ENCODE results near the gene TIGIT. TPM values are rescaled to one million over a fixed set of nuclear protein-coding genes. Genes with fewer than 3 reads are reported as not detected.

The TIGIT gene
- total RNA-seq, 1 donor from 2014 or later: not detected

DNA sequence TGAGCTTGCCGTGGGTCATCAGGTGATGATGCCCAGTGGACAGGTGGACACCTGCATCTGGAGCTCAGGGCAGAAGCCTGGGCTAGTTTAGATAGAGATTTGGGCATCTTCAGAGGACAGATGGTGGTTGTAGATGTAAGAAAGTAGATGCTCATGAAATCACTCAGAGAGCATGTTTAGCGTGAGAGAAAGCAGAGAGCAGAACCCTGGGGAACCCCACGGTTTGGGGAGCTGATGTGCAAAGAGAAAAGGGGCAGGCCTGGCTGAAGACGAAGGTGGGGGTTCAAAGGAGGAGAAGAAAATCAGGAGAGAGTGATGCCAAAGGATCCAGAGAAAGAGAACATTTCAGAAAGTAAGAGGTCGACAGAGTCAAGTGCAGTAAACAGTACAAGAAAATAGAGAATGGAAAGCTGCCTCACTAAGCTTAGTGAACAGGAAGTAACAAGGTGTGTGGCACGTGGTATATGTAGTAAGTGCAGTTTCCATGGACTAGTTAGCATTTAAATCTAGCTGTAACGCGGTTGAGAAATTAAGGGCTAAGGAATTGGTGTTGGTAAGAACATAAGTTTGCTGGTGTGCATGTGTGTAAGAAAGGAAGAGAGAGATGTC, 13.5 kb downstream of the TIGIT start:
- H3K4me3 ChIP-seq (ENCODE audit: low read depth, low read length): no peak overlapping the region
- TF ChIP-seq, protein P1, sequence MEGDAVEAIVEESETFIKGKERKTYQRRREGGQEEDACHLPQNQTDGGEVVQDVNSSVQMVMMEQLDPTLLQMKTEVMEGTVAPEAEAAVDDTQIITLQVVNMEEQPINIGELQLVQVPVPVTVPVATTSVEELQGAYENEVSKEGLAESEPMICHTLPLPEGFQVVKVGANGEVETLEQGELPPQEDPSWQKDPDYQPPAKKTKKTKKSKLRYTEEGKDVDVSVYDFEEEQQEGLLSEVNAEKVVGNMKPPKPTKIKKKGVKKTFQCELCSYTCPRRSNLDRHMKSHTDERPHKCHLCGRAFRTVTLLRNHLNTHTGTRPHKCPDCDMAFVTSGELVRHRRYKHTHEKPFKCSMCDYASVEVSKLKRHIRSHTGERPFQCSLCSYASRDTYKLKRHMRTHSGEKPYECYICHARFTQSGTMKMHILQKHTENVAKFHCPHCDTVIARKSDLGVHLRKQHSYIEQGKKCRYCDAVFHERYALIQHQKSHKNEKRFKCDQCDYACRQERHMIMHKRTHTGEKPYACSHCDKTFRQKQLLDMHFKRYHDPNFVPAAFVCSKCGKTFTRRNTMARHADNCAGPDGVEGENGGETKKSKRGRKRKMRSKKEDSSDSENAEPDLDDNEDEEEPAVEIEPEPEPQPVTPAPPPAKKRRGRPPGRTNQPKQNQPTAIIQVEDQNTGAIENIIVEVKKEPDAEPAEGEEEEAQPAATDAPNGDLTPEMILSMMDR (IDR thresholded peaks at IDR 0.05; ENCODE audit: insufficient read depth, low read length, severe bottlenecking): no peak
- H3K27me3 ChIP-seq (ENCODE audit: control insufficient read depth, insufficient read depth, low read length): no peaks in the 10 kb centered on the region
- no peak for FAIRE-seq
- no peaks in the 10 kb centered on the region for H3K36me3 ChIP-seq (ENCODE audit: control insufficient read depth, insufficient read depth, low read length)
- DNase-seq (ENCODE audit: low read depth): no peak

DNA sequence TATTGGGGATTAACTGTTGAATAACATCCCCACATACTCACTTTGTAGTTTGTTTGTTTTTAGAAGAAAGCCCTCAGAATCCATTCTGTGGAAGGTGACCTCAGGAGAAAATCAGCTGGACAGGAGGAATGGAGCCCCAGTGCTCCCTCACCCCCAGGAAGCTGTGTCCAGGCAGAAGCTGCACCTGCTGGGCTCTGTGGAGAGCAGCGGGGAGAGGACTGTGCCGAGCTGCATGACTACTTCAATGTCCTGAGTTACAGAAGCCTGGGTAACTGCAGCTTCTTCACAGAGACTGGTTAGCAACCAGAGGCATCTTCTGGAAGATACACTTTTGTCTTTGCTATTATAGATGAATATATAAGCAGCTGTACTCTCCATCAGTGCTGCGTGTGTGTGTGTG, 14.0 kb downstream of the TIGIT start:
- Histone ChIP-seq H3K4me3 (ENCODE audit: low read depth, low read length) (no peak overlapping the region), H3K27me3 (ENCODE audit: control insufficient read depth, insufficient read depth, low read length) (no peaks in the 10 kb centered on the region), H3K36me3 (ENCODE audit: control insufficient read depth, insufficient read depth, low read length) (no peaks in the 10 kb centered on the region)
- FAIRE-seq (no peak), DNase-seq (ENCODE audit: low read depth) (no peak)
- TF ChIP-seq, protein P1 (IDR thresholded peaks at IDR 0.05; ENCODE audit: insufficient read depth, low read length, severe bottlenecking): no peak

DNA sequence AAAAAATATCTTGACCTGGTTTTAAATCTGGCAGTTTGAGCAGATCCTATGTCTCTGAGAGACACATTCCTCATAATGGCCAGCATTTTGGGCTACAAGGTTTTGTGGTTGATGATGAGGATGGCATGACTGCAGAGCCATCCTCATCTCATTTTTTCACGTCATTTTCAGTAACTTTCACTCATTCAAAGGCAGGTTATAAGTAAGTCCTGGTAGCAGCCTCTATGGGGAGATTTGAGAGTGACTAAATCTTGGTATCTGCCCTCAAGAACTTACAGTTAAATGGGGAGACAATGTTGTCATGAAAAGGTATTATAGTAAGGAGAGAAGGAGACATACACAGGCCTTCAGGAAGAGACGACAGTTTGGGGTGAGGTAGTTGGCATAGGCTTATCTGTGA, 14.5 kb downstream of the TIGIT start:
- DNase-seq (ENCODE audit: low read depth) (no peak), FAIRE-seq (no peak)
- no peak overlapping the region for H3K4me3 ChIP-seq (ENCODE audit: low read depth, low read length)
- TF ChIP-seq, protein P1 (IDR thresholded peaks at IDR 0.05; ENCODE audit: insufficient read depth, low read length, severe bottlenecking): no peak
- no peaks in the 10 kb centered on the region for H3K36me3 ChIP-seq (ENCODE audit: control insufficient read depth, insufficient read depth, low read length)
- no peaks in the 10 kb centered on the region for H3K27me3 ChIP-seq (ENCODE audit: control insufficient read depth, insufficient read depth, low read length)

DNA sequence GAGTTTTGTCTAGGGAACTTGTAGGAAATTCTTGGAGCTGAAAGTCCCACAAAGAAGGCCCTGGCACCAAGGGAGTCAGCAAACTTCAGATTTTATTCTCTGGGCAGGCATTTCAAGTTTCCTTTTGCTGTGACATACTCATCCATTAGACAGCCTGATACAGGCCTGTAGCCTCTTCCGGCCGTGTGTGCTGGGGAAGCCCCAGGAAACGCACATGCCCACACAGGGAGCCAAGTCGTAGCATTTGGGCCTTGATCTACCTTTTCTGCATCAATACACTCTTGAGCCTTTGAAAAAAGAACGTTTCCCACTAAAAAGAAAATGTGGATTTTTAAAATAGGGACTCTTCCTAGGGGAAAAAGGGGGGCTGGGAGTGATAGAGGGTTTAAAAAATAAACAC, 15.0 kb downstream of the TIGIT start:
- no peak for DNase-seq (ENCODE audit: low read depth)

DNA sequence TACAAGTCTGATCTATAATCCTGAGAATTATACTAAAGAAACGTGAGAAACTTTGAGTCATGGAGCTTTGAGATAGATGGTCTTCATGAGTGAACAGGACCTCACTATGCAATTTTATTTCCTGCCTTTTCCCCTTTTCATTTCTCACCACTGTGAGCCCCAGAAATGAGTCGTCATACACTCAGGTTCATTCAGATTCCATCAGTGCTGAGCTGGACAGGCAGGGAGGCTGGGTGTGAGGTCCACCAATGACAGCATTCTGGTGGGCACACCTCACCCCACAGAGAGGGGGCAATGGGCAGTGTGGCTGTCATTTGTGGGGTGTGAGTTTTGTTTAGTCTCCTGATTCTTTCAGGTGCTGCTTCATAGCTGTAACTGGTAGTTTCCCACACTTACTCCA, 16.9 kb downstream of the TIGIT start:
- DNase-seq (ENCODE audit: low read depth) (peak; percentile 15), FAIRE-seq (no peak)
- no peak overlapping the region for H3K4me3 ChIP-seq (ENCODE audit: low read depth, low read length)
- H3K27me3 ChIP-seq (ENCODE audit: control insufficient read depth, insufficient read depth, low read length): no peaks in the 10 kb centered on the region
- H3K36me3 ChIP-seq (ENCODE audit: control insufficient read depth, insufficient read depth, low read length): no peaks in the 10 kb centered on the region
- TF ChIP-seq, protein P1 (IDR thresholded peaks at IDR 0.05; ENCODE audit: insufficient read depth, low read length, severe bottlenecking): no peak

More for the DNA sequence above, 15.0 kb downstream of the TIGIT start:
- TF ChIP-seq, protein P1 (IDR thresholded peaks at IDR 0.05; ENCODE audit: insufficient read depth, low read length, severe bottlenecking): no peak
- no peak overlapping the region for H3K4me3 ChIP-seq (ENCODE audit: low read depth, low read length)
- H3K36me3 ChIP-seq (ENCODE audit: control insufficient read depth, insufficient read depth, low read length): no peaks in the 10 kb centered on the region
- no peak for FAIRE-seq
- H3K27me3 ChIP-seq (ENCODE audit: control insufficient read depth, insufficient read depth, low read length): no peaks in the 10 kb centered on the region

DNA sequence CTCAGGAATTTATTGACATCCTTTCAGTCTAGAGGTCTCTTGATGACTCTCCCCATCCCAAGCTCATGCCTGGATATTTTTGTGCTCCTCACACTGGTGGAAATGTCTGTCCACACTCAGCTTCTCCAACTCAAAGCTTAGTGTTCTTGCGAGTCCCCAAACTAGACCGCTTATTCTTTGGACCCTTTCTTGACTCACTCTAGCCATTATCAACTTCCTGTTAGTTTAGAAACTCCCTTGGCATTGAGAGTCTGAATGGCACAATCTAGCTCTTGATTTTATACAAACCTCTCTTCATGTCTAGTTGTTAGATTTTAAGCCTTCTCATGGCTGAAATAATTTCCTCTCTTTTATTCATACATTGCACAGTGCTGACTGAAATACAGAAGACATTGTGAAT, 19.6 kb downstream of the TIGIT start:
- no peaks in the 10 kb centered on the region for H3K36me3 ChIP-seq (ENCODE audit: control insufficient read depth, insufficient read depth, low read length)
- H3K4me3 ChIP-seq (ENCODE audit: low read depth, low read length): no peak overlapping the region
- TF ChIP-seq, protein P1 (IDR thresholded peaks at IDR 0.05; ENCODE audit: insufficient read depth, low read length, severe bottlenecking): no peak
- H3K27me3 ChIP-seq (ENCODE audit: control insufficient read depth, insufficient read depth, low read length): no peaks in the 10 kb centered on the region
- FAIRE-seq (peak; percentile 18), DNase-seq (ENCODE audit: low read depth) (no peak)
